ENCODE measurements around the gene TAF4. TPM values are rescaled to one million over a fixed set of nuclear protein-coding genes. Genes with fewer than 3 reads are reported as not detected.
"Not testable (repeated sequence)": the region's sequence is repeated elsewhere in the genome, so short reads cannot be mapped to it uniquely, and the experiment has no call there.

The TAF4 gene
- total RNA-seq, 1 experiment from 2014 or later, result 3.6 TPM

- no peak for DNase-seq (ENCODE audit: low read depth, low spot score)
- in situ Hi-C loops (cut with HindIII; ENCODE audit: low pct_unique_long_range_greater_than_20kb, low sequenced_read_pairs), result no loop called here
Measured at GRCh38 chr20:61979701-61980635, 85.7 kb downstream of the TAF4 start.

- no peak for DNase-seq (ENCODE audit: low read depth, low spot score)
- in situ Hi-C loops (cut with HindIII; ENCODE audit: low pct_unique_long_range_greater_than_20kb, low sequenced_read_pairs), result no loop called here
Measured at GRCh38 chr20:61979090-61979489, 86.6 kb downstream of the TAF4 start.

DNA sequence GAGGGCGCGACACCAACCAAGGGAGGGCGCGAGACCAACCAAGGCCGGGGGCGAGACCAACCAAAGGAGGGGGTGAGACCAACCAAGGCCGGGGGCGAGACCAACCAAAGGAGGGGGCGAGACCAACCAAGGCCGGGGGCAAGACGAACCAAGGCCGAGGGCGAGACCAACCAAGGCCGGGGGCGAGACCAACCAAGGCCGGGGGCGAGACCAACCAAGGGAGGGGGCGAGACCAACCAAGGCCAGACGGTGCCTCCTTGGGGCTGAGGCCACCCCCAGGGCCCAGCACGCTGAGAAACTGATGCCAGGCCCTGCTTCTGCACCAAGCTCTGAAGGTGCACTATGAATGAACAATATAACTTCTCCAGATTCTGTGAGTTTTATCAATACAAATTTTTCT, 87.2 kb downstream of the TAF4 start:
- in situ Hi-C loops (cut with HindIII; ENCODE audit: low pct_unique_long_range_greater_than_20kb, low sequenced_read_pairs), result no loop called here
- no peak for DNase-seq (ENCODE audit: low read depth, low spot score)

DNA sequence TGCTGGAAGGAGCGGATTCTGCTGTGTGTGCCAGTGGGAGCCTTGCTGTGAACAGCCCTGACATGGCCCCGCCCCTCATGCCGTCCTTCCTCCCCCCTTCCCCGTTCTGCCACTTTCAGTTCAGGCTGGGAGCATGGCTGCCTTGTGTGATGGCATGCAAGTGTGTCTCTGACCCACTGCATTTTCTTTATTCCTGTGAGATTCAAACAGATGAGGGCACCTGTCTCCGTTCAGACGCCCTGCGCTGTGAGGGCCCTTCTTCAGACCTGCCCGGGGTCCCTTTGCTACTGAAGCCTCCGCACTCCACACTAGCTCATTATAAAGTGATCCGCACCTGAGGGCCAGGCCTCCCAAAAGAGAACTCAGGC, 88.3 kb downstream of the TAF4 start:
- in situ Hi-C loops (cut with HindIII; ENCODE audit: low pct_unique_long_range_greater_than_20kb, low sequenced_read_pairs), result no loop called here

GRCh38 chr20:61976644-61977418, 88.8 kb downstream of the TAF4 start:
- in situ Hi-C loops (cut with HindIII; ENCODE audit: low pct_unique_long_range_greater_than_20kb, low sequenced_read_pairs), result no loop called here
- no peak for DNase-seq (ENCODE audit: low read depth, low spot score)

More for the DNA sequence above, 88.3 kb downstream of the TAF4 start:
- no peak for DNase-seq (ENCODE audit: low read depth, low spot score)

DNA sequence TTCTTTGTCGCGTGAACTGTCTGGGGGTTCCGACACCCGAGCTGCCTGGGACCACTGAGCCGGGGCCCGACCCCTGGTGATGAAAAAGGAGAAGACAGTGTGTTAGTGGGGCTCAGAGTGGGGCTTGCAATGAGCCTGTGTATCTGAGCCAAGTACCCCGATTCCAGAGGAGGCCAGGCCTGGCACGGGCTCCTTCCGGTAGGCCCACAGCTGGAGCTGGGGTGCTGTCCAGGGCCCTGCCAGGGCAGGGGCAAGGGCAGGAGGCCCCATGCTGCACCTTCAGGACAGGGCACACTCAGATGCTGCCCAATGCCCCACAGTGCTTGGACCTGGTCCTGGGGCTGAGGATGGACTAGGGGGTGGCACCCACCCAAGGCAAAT, 89.4 kb downstream of the TAF4 start:
- no peak for DNase-seq (ENCODE audit: low read depth, low spot score)
- in situ Hi-C loops (cut with HindIII; ENCODE audit: low pct_unique_long_range_greater_than_20kb, low sequenced_read_pairs), result no loop called here

DNA sequence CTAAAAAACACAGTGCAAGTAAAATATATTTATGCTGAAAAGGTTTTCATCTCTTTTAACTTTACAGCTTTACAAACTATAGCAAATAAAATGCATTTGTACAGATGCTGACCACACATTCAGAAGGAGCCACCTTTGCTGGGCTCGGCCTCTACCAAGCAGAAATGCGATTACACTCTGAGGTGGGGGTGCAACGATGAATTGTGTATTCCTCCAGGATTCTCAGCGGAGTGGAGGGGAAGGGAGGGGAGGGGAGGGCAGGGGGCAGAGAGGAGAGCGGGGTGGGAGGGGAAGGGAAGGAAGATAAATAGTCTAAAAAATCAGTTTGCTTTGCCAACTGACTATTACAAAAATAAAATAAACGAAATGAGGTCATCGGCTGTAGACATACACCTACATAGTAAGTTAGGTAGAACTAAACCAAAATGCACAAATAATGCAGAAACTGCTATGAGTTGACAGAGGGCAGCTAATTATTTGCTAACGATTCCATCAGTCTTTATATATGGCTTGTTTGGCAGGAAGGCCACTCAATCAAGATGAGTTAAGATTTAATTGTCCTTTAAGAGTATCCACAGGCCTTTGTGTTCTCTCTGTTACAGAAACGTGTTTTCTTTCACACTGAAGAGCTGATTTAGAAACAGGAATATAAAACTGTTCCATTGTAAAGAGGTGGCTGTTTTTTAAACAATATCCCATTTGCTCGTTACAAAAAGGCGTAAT, 90.1 kb downstream of the TAF4 start:
- DNase-seq (ENCODE audit: low read depth, low spot score), result no peak
- in situ Hi-C loops (cut with HindIII; ENCODE audit: low pct_unique_long_range_greater_than_20kb, low sequenced_read_pairs), result no loop called here

DNA sequence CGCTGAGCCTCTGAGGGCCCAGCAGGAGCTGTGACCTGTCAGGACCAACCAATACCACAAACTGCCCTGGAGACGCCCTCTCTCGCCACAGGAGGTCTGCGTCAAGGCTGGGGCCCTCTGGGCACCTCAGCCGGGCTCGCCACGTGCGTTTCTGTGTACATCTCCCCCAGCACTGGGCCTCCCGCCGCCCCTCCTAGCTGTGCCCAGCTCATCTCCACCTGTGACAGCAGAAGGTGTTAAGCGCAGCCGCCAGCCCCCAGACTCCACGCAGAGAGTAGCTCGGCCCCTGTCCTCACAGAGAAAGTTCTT, 91.4 kb downstream of the TAF4 start:
- in situ Hi-C loops (cut with HindIII; ENCODE audit: low pct_unique_long_range_greater_than_20kb, low sequenced_read_pairs), result no loop called here
- DNase-seq (ENCODE audit: low read depth, low spot score), result no peak

GRCh38 chr20:61973515-61974356, 91.9 kb downstream of the TAF4 start:
- no peak for DNase-seq (ENCODE audit: low read depth, low spot score)
- in situ Hi-C loops (cut with HindIII; ENCODE audit: low pct_unique_long_range_greater_than_20kb, low sequenced_read_pairs), result no loop called here

DNA sequence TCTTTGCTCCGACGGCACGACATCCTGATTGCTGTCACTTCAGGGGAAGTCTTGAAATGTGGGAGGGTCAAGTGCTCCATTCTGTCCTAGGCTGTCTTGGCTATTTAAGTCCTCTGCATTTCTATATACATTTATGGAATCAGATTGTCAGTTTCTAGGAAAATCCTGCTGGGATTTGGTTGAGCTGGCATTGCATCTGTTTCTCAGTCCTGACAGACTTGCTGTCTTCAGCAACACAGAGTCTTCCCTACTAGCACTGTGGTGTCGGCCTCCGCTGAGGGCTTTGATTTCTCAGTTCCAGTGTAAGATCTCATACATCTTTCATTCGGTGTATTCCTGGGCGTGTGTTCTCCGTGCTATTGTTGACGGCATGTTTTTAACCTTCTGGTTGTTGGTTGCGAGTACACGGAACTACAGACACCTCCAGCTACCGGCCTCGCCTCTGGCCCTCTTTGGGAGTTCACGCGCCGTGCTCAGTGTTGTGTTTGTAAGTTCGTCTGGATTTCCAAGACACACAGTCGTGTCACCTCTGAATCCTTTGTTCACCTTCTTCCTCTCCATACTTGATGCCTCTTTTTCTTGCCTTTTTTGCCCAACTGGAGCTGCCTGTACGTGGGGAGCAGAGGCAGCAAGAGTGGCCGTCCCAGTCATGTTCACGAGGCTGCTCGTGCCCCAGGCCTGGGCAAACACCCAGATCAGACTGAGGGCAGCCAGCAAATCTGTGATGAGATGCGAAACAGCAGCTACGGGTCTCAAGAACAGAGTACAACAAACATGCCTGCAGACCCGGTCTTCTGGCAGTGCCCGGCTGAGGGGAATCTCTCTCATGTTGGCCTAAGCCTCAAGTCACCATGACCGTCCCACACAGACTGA, 92.8 kb downstream of the TAF4 start:
- in situ Hi-C loops (cut with HindIII; ENCODE audit: low pct_unique_long_range_greater_than_20kb, low sequenced_read_pairs), result no loop called here

GRCh38 chr20:61971595-61971994, 94.1 kb downstream of the TAF4 start:
- DNase-seq (ENCODE audit: low read depth, low spot score); in situ Hi-C loops (cut with HindIII; ENCODE audit: low pct_unique_long_range_greater_than_20kb, low sequenced_read_pairs): not testable (repeated sequence)

More for the DNA sequence above, 92.8 kb downstream of the TAF4 start:
- DNase-seq (ENCODE audit: low read depth, low spot score), result no peak

DNA sequence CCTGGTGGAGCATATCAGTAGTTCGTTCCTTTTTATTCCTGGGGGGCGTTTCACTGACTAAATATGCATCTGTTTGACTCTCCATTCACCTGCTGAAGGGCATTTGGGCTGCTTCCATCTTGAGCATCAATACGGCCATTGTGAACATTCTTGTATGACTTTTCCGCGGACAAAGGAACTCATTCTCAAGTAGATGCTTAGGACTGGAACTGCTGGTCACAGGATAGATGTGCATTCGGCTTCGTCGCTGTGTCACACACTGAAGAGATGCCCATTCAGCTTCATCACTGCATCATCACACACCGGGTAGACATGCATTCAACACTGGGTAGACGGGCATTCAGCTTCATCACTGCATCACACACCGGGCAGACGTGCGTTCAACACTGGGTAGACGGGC, 95.3 kb downstream of the TAF4 start:
- peak; percentile 98 for DNase-seq (ENCODE audit: low read depth, low spot score)
- in situ Hi-C loops (cut with HindIII; ENCODE audit: low pct_unique_long_range_greater_than_20kb, low sequenced_read_pairs), result no loop called here

DNA sequence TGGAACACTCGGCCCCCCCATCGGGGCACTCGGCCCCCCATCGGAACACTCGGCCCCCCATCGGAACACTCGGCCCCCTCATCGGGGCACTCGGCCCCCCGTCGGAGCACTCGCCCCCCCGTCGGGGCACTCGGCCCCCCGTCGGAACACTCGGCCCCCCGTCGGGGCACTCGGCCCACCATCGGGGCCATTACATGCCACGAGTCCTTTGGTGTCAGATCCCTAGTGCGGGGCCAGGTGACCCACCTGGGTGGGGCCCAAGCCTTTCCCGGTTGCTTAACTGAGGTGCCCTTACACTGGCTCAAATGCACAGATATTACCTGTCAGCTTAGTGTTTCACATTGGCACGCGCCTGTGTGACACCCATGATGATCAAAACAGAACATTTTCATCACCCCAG, 95.9 kb downstream of the TAF4 start:
- in situ Hi-C loops (cut with HindIII; ENCODE audit: low pct_unique_long_range_greater_than_20kb, low sequenced_read_pairs), result no loop called here
- DNase-seq (ENCODE audit: low read depth, low spot score), result no peak

DNA sequence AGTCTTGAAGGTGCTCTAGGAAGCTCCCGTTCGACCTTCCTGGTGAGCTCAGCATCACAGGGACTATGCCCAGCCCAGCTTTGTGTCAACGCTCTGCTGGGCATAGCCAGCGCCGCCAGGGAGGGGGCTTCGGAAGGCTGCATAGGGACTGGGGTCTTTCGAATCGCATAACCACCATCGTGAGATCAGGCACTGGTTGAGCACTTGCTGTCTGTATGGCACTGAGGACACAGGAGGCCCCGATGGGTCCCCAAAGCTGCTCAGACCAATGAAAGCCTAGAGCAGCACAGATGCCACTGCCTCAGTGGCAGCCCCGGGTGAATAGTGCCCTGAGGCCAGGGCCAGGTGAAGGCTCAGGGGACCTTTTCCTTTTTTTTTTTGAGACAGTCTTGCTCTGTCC, 96.7 kb downstream of the TAF4 start:
- no peak for DNase-seq (ENCODE audit: low read depth, low spot score)
- in situ Hi-C loops (cut with HindIII; ENCODE audit: low pct_unique_long_range_greater_than_20kb, low sequenced_read_pairs), result no loop called here

DNA sequence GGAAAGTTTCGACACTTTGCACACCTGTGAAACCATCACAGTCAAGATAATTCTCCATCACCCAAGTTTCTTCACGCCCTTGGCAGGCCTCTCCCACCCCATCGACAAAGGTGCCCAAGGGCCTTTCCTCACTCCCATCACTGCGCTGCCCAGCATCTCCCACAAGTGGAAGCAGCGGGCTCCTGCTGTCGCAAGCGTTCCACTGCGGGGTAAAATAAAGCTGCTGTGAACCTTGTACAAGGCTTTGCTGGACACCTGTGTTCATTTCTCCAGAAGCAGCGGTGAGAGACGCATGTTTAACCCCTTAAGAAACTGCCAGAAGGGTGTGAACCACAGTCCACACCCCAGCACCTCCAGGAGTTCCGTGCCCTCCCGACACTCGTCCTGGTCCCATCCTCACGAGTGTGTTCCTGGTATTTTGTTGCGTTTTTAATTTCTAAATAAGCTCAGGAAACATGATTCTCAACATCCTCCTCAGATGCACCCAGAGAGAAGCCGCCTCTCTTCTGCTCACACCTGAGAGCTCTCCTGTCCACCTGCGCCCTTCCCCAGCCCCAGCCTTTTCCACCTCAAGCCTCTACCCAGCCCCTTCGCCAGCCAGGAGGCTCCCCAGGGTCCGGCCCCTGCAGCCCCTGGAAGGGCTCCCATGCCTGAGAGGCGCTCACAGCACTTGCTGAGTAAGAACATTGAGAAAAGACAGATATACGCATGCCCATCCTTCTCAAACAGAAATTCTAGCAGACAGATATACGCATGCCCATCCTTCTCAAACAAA, 97.5 kb downstream of the TAF4 start:
- in situ Hi-C loops (cut with HindIII; ENCODE audit: low pct_unique_long_range_greater_than_20kb, low sequenced_read_pairs), result no loop called here
- DNase-seq (ENCODE audit: low read depth, low spot score), result no peak

DNA sequence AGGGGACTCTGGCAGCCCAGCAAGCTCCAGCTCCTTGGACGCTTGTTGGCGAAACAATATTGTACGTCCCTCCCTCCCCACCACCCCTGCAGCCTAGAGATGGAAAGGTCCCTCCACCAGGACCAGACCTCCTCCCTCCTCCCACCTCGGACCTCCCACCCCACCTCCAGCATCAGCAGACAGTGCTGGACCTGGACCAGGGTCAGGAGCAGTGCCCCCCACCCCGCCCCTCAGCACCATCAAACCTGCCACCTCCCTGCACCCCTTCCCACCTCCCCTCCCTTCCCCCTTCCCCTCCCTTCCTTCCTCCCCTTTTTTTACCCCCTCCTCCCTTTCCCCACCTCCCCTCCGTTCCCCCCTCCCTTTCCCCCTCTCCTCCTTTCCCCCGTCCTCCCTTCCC, 98.4 kb downstream of the TAF4 start:
- no peak for DNase-seq (ENCODE audit: low read depth, low spot score)
- in situ Hi-C loops (cut with HindIII; ENCODE audit: low pct_unique_long_range_greater_than_20kb, low sequenced_read_pairs), result no loop called here
